ENCODE measurements around the gene CNTRL. TPM values are rescaled to one million over a fixed set of nuclear protein-coding genes. Genes with fewer than 3 reads are reported as not detected.

Gene CNTRL
- total and polyA plus RNA-seq, 3 experiments from 2014 or later = 24.6 to 62.8 (median 59.4) TPM

GRCh38 chr9:121059998-121060636, 14.6 kb upstream of the CNTRL start:
- Histone ChIP-seq H3K4me3 (ENCODE audit: low read length) (no peak overlapping the region), H3K9me3 (ENCODE audit: low read length) (no peaks in the 10 kb centered on the region), H3K27ac (ENCODE audit: low read depth, low read length) (no peak overlapping the region), H3K4me1 (ENCODE audit: insufficient read depth, low read length) (no peaks in the 10 kb centered on the region), H3K27me3 (ENCODE audit: insufficient read depth, low read length, poor library complexity, severe bottlenecking) (no peaks in the 10 kb centered on the region), H3K36me3 (ENCODE audit: insufficient read depth, low read length) (no peaks in the 10 kb centered on the region)
- Mint-ChIP-seq H3K27ac (no peak overlapping the region), H3K4me3 (no peak overlapping the region), H3K27me3 (no peaks in the 10 kb centered on the region), H3K9me3 (peaks cover 4 to 9% (median 7%) of the 10 kb centered on the region in 5 donors), H3K4me1 (peaks cover 16 to 23% (median 17%) of the 10 kb centered on the region in 3 donors), H3K36me3 (peaks cover 0 to 8% (median 0%) of the 10 kb centered on the region in 3 donors)
- CTCF ChIA-PET = interaction anchor here (0.7 to 3.6 kb wide), 26 partner anchors 8 to 318 kb away, joined by 3 to 49 read pairs (median 3); partner anchors contain the start of genes C5, CNTRL and FBXW2
- peak in 4 of 5 donors; percentile 10 to 49 (median 45) for DNase-seq
- POLR2A ChIA-PET = interaction anchor here (0.7 kb wide), 1 partner anchor 287 kb away, joined by 3 read pairs; no protein-coding TSS in a partner anchor

GRCh38 chr9:121066850-121067249, 7.9 kb upstream of the CNTRL start:
- POLR2A ChIA-PET = interaction anchor here (0.6 to 0.8 kb wide), 3 partner anchors 135 to 313 kb away, joined by 3 to 4 read pairs (median 4); partner anchors contain the start of genes PSMD5 and RAB14
- Mint-ChIP-seq H3K4me3 (no peak overlapping the region), H3K9me3 (peaks cover 0 to 7% (median 0%) of the 10 kb centered on the region in 5 donors), H3K27ac (peak overlapping the region in 1 of 8 donors; percentile 79), H3K36me3 (peaks cover 0 to 4% (median 0%) of the 10 kb centered on the region in 3 donors), H3K27me3 (no peaks in the 10 kb centered on the region), H3K4me1 (peaks cover 20 to 38% (median 23%) of the 10 kb centered on the region in 3 donors)
- CTCF ChIA-PET = interaction anchor here (1.9 kb wide), 1 partner anchor 311 kb away, joined by 4 read pairs; no protein-coding TSS in a partner anchor
- no peak for DNase-seq
- Histone ChIP-seq H3K36me3 (ENCODE audit: insufficient read depth, low read length) (no peaks in the 10 kb centered on the region), H3K4me3 (ENCODE audit: low read length) (no peak overlapping the region), H3K4me1 (ENCODE audit: insufficient read depth, low read length) (no peaks in the 10 kb centered on the region), H3K27ac (ENCODE audit: low read depth, low read length) (no peak overlapping the region), H3K27me3 (ENCODE audit: insufficient read depth, low read length, poor library complexity, severe bottlenecking) (no peaks in the 10 kb centered on the region), H3K9me3 (ENCODE audit: low read length) (no peaks in the 10 kb centered on the region)

- ChIA-PET CTCF (no interaction called here), POLR2A (interaction anchor here (0.8 kb wide), 1 partner anchor 313 kb away, joined by 3 read pairs; no protein-coding TSS in a partner anchor)
- no peak overlapping the region for H3K4me3 ChIP-seq (ENCODE audit: low read length)
- H3K36me3 Mint-ChIP-seq = peaks cover 0 to 4% (median 0%) of the 10 kb centered on the region in 3 donors
- no peaks in the 10 kb centered on the region for H3K27me3 Mint-ChIP-seq
- H3K36me3 ChIP-seq (ENCODE audit: insufficient read depth, low read length) = no peaks in the 10 kb centered on the region
- H3K9me3 Mint-ChIP-seq = peaks cover 0 to 7% (median 0%) of the 10 kb centered on the region in 5 donors
- H3K4me1 Mint-ChIP-seq = peaks cover 18 to 37% (median 23%) of the 10 kb centered on the region in 3 donors
- no peak for DNase-seq
- no peak overlapping the region for H3K27ac ChIP-seq (ENCODE audit: low read depth, low read length)
- H3K4me3 Mint-ChIP-seq = no peak overlapping the region
- peaks cover 5% of the 10 kb centered on the region for H3K4me1 ChIP-seq (ENCODE audit: insufficient read depth, low read length)
- no peaks in the 10 kb centered on the region for H3K9me3 ChIP-seq (ENCODE audit: low read length)
- H3K27me3 ChIP-seq (ENCODE audit: insufficient read depth, low read length, poor library complexity, severe bottlenecking) = no peaks in the 10 kb centered on the region
- no peak overlapping the region for H3K27ac Mint-ChIP-seq
These were observed 7.1 kb upstream of the CNTRL start for GRCh38 chr9:121067640-121068039.

GRCh38 chr9:121069396-121069795, 5.4 kb upstream of the CNTRL start:
- Histone ChIP-seq H3K9me3 (ENCODE audit: low read length) (no peaks in the 10 kb centered on the region), H3K4me3 (ENCODE audit: low read length) (no peak overlapping the region), H3K27me3 (ENCODE audit: insufficient read depth, low read length, poor library complexity, severe bottlenecking) (no peaks in the 10 kb centered on the region), H3K36me3 (ENCODE audit: insufficient read depth, low read length) (no peaks in the 10 kb centered on the region), H3K27ac (ENCODE audit: low read depth, low read length) (no peak overlapping the region), H3K4me1 (ENCODE audit: insufficient read depth, low read length) (peaks cover 13% of the 10 kb centered on the region)
- H3K27ac Mint-ChIP-seq = peak overlapping the region in 3 of 8 donors; percentile 22 to 32 (median 27)
- H3K36me3 Mint-ChIP-seq = peaks cover 0 to 4% (median 3%) of the 10 kb centered on the region in 3 donors
- H3K27me3 Mint-ChIP-seq = no peaks in the 10 kb centered on the region
- peaks cover 0 to 7% (median 0%) of the 10 kb centered on the region in 5 donors for H3K9me3 Mint-ChIP-seq
- ChIA-PET POLR2A (no interaction called here), CTCF (interaction anchor here (0.7 to 4.1 kb wide), 3 partner anchors 52 to 314 kb away, joined by 3 to 29 read pairs (median 3); no protein-coding TSS in a partner anchor)
- no peak for DNase-seq
- peak overlapping the region in 2 of 7 donors; percentile 24 to 29 for H3K4me3 Mint-ChIP-seq
- peaks cover 24 to 44% (median 33%) of the 10 kb centered on the region in 3 donors for H3K4me1 Mint-ChIP-seq

- CTCF ChIA-PET = interaction anchor here (0.7 to 4.1 kb wide), 10 partner anchors 9 to 321 kb away, joined by 3 to 29 read pairs (median 8); no protein-coding TSS in a partner anchor
- H3K4me3 ChIP-seq (ENCODE audit: low read length) = peak overlapping the region; percentile 72
- Mint-ChIP-seq H3K27me3 (no peaks in the 10 kb centered on the region), H3K36me3 (peaks cover 0 to 12% (median 4%) of the 10 kb centered on the region in 3 donors), H3K27ac (peak overlapping the region; percentile 68 to 96 (median 94)), H3K4me1 (peaks cover 39 to 58% (median 49%) of the 10 kb centered on the region in 3 donors), H3K9me3 (peaks cover 0 to 7% (median 0%) of the 10 kb centered on the region in 5 donors), H3K4me3 (peak overlapping the region; percentile 93 to 100 (median 97))
- no peaks in the 10 kb centered on the region for H3K36me3 ChIP-seq (ENCODE audit: insufficient read depth, low read length)
- no peak for DNase-seq
- H3K27ac ChIP-seq (ENCODE audit: low read depth, low read length) = peak overlapping the region; percentile 49
- H3K27me3 ChIP-seq (ENCODE audit: insufficient read depth, low read length, poor library complexity, severe bottlenecking) = no peaks in the 10 kb centered on the region
- peaks cover 22% of the 10 kb centered on the region for H3K4me1 ChIP-seq (ENCODE audit: insufficient read depth, low read length)
- POLR2A ChIA-PET = interaction anchor here (0.5 to 0.7 kb wide), 3 partner anchors 50 to 64 kb away, joined by 3 to 4 read pairs (median 3); no protein-coding TSS in a partner anchor
- no peaks in the 10 kb centered on the region for H3K9me3 ChIP-seq (ENCODE audit: low read length)
These were observed 3.4 kb upstream of the CNTRL start for GRCh38 chr9:121071370-121071755.

- Histone ChIP-seq H3K4me1 (ENCODE audit: insufficient read depth, low read length) (peaks cover 27% of the 10 kb centered on the region), H3K27me3 (ENCODE audit: insufficient read depth, low read length, poor library complexity, severe bottlenecking) (no peaks in the 10 kb centered on the region), H3K9me3 (ENCODE audit: low read length) (no peaks in the 10 kb centered on the region), H3K4me3 (ENCODE audit: low read length) (peak overlapping the region; percentile 72), H3K36me3 (ENCODE audit: insufficient read depth, low read length) (no peaks in the 10 kb centered on the region), H3K27ac (ENCODE audit: low read depth, low read length) (peak overlapping the region; percentile 49)
- Mint-ChIP-seq H3K4me3 (peak overlapping the region; percentile 93 to 100 (median 97)), H3K27ac (peak overlapping the region; percentile 68 to 96 (median 94)), H3K36me3 (peaks cover 0 to 12% (median 4%) of the 10 kb centered on the region in 3 donors), H3K4me1 (peaks cover 44 to 63% (median 55%) of the 10 kb centered on the region in 3 donors), H3K27me3 (no peaks in the 10 kb centered on the region), H3K9me3 (peaks cover 0 to 7% (median 0%) of the 10 kb centered on the region in 5 donors)
- DNase-seq = peak; percentile 12 to 51 (median 24)
- POLR2A ChIA-PET = interaction anchor here (0.5 to 0.7 kb wide), 2 partner anchors 50 to 54 kb away, joined by 3 read pairs; no protein-coding TSS in a partner anchor
- CTCF ChIA-PET = interaction anchor here (0.7 to 4.1 kb wide), 10 partner anchors 10 to 321 kb away, joined by 3 to 29 read pairs (median 8); no protein-coding TSS in a partner anchor
These were observed 2.9 kb upstream of the CNTRL start for GRCh38 chr9:121071756-121072421.

GRCh38 chr9:121073038-121073437, 1.7 kb upstream of the CNTRL start:
- H3K27me3 ChIP-seq (ENCODE audit: insufficient read depth, low read length, poor library complexity, severe bottlenecking) = no peaks in the 10 kb centered on the region
- Mint-ChIP-seq H3K4me1 (peaks cover 48 to 69% (median 60%) of the 10 kb centered on the region in 3 donors), H3K4me3 (peak overlapping the region; percentile 93 to 100 (median 99)), H3K27ac (peak overlapping the region in 7 of 8 donors; percentile 35 to 89 (median 68)), H3K9me3 (peaks cover 0 to 2% (median 0%) of the 10 kb centered on the region in 5 donors), H3K27me3 (no peaks in the 10 kb centered on the region), H3K36me3 (peaks cover 0 to 12% (median 0%) of the 10 kb centered on the region in 3 donors)
- POLR2A ChIA-PET = interaction anchor here (0.6 kb wide), 1 partner anchor 108 kb away, joined by 3 read pairs; no protein-coding TSS in a partner anchor
- DNase-seq = no peak
- CTCF ChIA-PET = interaction anchor here (0.7 to 4.1 kb wide), 6 partner anchors 14 to 318 kb away, joined by 4 to 29 read pairs (median 14); no protein-coding TSS in a partner anchor
- H3K27ac ChIP-seq (ENCODE audit: low read depth, low read length) = no peak overlapping the region
- H3K9me3 ChIP-seq (ENCODE audit: low read length) = no peaks in the 10 kb centered on the region
- no peak overlapping the region for H3K4me3 ChIP-seq (ENCODE audit: low read length)
- no peaks in the 10 kb centered on the region for H3K36me3 ChIP-seq (ENCODE audit: insufficient read depth, low read length)
- H3K4me1 ChIP-seq (ENCODE audit: insufficient read depth, low read length) = peaks cover 31% of the 10 kb centered on the region

All from CD8-positive, alpha-beta memory T cell (primary cell).